Ammon's horn (tissue), 1 donor: ENCODE data around the gene OR10A4.
"Not testable (repeated sequence)": the region's sequence is repeated elsewhere in the genome, so short reads cannot be mapped to it uniquely, and the experiment has no call there.

Source experiments
- DNase-seq: peaks from one replicate; pipeline ENCODE4 v3.0.0-alpha.2; 2016; ENCODE audit warnings: low spot score

OR10A4 gene

DNA sequence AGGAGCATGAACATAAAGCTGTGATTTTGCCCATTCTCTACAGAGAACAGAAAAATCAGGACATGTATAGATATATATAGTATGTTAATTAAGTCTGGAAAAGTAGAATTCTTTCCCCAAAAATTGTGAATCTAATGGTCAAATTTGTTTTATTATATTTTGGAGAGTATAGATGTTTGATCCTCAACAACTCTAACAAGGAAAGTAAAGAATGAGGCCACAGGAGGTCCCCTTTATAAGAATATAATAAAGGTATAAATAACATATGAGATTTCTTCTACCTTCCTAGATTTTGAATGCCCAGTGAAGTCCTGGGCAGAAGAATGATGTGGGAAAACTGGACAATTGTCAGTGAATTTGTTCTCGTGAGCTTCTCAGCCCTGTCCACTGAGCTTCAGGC, at the start of gene OR10A4:
Gene OR10A4 (plus strand): TSS at position 301 of the 400 bp plus-strand sequence. CDS start 23 bp downstream, at position 324.
- no peak for DNase-seq

- DNase-seq: no peak
These were observed 48.3 kb upstream of the OR10A4 start for GRCh38 chr11:6828103-6828502.

- DNase-seq: no peak
These were observed 43.1 kb upstream of the OR10A4 start for GRCh38 chr11:6833356-6833755.

- no peak for DNase-seq
These were observed 42.4 kb upstream of the OR10A4 start for GRCh38 chr11:6834021-6834420.

DNA sequence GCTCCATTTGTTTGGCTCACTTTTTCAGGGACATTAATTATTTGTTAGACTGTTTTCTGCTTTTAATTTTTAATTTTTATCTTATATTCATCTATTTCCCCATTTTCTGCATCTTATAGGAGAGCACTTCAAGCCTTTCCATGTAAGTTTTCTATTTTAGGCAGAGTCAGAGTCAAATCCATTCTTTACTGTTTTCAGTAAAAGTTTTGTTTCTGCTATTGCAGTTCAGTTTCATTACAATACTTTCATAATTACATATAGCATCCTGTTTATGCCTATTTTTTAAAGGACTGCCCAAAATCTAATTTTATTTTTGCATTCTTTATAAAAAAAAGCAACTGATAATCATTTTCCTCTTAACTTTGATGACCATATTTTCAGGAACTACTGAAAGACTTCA, 34.7 kb upstream of the OR10A4 start:
- no peak for DNase-seq

DNA sequence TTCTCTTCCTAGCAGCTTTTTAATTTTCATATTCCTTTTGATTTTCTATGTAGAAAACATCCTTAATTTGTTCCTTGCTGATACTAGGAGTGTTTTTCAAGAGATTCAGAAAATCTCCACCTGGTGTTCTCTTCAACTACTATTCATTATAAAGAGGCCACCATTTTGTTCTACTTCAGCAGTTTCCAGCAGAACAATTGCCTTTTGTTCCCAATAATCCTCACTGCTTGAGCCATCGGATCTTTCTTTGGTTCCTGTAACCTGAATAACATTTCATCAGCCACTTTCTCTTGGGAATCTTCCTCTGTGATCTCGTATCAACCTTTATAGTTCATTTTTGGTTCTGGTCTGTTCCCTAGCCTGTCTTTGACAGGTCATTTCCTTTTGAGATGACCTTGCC, 32.8 kb upstream of the OR10A4 start:
- DNase-seq: no peak

DNA sequence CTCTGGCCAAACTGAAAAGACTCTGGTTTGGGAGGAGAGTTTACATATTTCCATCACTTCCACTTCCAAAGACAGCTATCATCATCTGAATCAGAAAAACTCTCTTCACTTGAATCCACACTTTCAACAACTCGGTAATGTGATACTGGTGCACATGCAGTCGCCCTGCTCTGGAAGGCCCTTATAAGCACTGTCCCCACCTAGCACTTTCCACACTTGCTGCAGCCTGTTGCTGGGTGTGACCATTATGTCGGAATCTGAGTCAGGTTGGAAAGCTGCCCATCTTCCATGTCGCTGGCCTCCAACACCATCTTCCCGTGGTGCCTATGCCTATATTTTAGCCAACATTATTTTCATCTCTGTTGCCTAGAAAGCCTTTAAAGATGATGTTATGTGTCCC, 32.1 kb upstream of the OR10A4 start:
- no peak for DNase-seq

DNA sequence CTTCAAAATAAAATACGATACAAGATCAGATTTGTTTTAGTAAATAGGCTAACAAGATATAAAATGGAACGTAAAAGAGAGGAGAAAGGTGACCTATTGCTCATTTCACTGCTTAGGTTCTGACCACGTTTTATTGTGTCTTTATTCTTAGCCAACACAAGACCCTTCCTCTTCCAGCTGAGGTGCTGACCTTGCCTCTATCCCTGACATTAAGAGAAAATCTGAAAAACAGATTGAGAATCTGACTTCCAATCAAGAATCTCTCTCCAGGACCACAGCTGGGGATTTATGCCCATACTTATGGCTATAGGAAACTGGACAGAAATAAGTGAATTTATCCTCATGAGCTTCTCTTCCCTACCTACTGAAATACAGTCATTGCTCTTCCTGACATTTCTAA, 31.0 kb upstream of the OR10A4 start, which contains the start of gene OR10A5:
Gene OR10A5 (plus strand): TSS at position 301 of the 400 bp plus-strand sequence. CDS start 0 bp downstream, at position 301.
- DNase-seq: no peak

- DNase-seq: no peak
These were observed 25.9 kb upstream of the OR10A4 start for GRCh38 chr11:6850526-6850925.

GRCh38 chr11:6854801-6855200, 21.6 kb upstream of the OR10A4 start:
- not testable (repeated sequence) for DNase-seq

- no peak for DNase-seq
These were observed 20.4 kb upstream of the OR10A4 start for GRCh38 chr11:6855971-6856541.

DNA sequence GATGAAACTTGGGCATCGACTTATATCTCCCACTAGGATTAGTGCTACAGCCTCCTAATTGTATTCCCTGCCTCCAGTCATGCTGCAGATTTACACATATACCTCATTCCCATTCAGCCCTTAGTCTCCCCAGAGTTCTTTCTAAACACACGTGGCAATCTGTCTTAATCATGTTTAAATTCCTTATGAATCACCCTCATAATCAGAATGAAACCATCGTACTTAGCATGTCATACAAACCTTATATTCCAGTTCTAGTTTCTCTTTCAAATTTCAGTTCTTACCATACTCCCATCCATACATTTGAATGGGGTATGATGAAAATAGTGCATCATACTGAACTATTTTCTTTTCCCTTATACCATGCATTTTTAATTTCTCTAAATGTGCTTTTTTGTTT, 19.6 kb upstream of the OR10A4 start:
- DNase-seq: no peak

GRCh38 chr11:6862961-6863360, 13.5 kb upstream of the OR10A4 start, which contains the start of gene OR10A2:
TSS of gene OR10A2 (plus strand) at chr11:6863057. CDS start at chr11:6869755, 6,698 bp downstream.
- DNase-seq: no peak

DNA sequence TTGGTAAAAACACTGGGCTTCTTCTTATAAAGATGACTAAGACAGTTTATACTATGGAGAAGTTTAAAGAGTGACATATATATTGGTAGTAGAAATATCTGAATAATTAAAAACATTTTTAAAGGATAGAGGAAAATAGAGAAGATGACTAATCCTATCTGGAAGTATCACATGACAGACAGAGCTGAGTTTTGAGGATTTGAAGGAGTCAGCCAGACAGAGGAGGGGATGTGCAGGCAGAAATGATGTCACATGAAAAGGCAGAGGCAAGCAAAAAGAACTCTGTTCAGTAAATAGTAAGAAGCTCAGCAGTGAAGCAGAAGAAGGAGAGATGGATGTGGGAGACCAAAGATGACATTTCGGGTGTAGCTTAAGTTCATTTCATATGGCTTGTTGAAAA, 12.0 kb upstream of the OR10A4 start:
- no peak for DNase-seq

DNA sequence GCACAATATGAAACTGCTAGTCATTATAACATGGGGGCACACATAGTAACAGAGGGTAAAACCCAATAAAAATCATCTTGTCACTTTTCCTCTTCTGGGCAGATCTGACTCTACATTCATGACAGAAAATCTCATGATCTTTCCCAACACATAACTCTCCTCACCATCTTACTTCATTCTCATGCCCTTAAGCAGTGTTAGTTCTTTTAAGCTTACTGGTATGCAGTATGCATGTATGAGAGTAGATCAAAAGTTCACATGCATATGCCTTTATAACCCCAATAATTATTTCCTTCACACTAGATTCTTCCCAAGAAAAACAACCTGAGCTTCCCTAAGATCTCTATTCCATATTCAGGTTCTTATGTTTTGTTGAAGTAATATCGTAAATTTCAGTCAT, 5.1 kb upstream of the OR10A4 start:
- no peak for DNase-seq

DNA sequence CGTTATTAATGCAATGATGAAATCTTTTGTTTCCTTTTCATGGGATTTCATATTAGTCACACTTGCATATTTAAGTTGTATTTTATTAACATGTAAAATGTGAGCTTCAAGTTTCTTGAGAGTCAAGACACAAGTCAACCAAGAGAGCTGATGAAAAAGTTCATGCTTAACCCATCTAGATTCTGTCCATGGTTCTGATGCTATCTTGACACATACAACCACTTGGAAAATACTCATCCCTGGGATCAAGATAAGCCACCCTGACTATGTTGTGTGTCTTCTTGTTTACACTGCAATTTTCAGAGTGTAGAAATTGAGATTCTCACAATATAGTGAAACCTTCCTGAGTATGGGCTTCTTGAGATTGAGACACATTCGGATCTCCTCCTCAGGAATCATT, 664 bp upstream of the OR10A4 start:
- no peak for DNase-seq

- DNase-seq: no peak
These were observed 489 bp downstream of the OR10A4 start for GRCh38 chr11:6876914-6877313.

DNA sequence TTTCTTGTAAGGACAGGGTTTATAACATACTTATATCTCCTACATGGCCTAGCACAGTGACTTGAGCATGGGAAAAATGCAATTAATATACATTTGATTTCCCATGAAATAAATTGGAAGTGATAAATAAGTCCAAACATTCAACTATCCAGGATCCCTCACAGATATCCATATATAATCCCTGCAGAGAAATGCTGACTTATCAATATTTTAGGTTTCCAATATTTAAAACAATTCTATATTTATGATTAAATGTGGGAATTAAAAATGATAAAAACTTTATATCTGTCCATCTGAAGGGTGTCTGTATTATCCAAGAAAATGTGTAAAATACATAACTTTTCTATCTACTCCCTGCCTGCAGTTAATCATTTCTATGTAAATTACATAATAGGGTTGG, 6.3 kb downstream of the OR10A4 start:
- no peak for DNase-seq

DNA sequence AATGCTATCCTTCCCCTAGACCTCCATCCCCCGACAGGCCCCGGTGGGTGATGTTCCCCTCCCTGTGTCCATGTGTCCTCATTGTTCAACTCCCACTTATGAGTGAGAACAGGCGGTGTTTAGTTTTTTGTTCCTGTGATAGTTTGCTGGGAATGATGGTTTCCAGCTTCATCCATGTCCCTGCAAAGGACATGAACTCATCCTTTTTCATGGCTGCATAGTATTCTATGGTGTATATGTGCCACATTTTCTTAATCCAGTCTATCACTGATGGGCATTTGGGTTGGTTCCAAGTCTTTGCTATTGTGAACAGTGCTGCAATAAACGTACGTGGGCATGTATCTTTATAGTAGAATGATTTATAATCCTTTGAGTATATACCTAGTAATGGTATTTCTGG, 11.3 kb downstream of the OR10A4 start:
- not testable (repeated sequence) for DNase-seq

DNA sequence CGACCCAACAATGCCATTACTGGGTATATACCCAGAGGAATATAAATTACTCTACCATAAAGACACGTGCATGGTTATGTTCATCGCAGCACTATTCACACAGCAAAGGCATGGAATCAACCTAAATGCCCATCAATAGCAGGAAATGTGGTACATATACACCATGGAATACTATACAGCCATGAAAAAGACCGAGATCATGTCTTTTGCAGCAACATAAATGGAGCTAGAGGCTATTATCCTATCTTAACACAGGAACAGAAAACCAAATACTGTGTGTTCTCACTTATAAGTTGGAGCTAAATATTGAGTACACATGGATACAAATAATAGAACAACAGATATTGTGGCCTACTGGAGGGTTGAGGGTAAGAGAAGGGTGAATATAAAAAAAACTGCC, 12.4 kb downstream of the OR10A4 start:
- no peak for DNase-seq

- DNase-seq: no peak
These were observed 13.4 kb downstream of the OR10A4 start for GRCh38 chr11:6889835-6890234.

DNA sequence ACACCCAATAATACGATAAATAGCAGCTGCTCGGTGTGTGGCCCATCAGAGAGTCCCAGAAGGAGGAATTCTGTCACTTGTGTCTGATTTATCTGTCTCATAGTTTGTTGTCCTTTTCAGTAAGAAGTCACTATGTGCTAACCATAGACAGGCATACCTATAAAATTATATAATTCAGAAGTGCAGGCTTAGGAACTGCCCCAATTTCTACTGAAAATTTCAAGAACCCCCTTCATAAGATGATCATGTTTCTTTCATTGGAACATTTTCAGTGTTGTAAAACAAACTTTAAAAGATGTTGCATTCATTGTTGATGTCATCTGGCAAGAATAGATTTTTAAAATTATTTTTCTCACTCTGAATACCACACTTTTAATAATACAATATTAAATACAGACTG, 16.0 kb downstream of the OR10A4 start, which contains the start of gene OR2D2:
Gene OR2D2 (minus strand): TSS at position 101 of the 400 bp plus-strand sequence. CDS start 0 bp downstream, at position 101.
- DNase-seq: no peak

- DNase-seq: no peak
These were observed 17.7 kb downstream of the OR10A4 start for GRCh38 chr11:6894097-6894496.

- no peak for DNase-seq
These were observed 18.6 kb downstream of the OR10A4 start for GRCh38 chr11:6895010-6895409.
